Mammary epithelial cell (primary cell): ENCODE measurements around the gene TIMM44.

Source experiments
- EZH2 ChIP-seq: IDR thresholded peaks from 2 replicates; pipeline ENCODE4 v1.6.1; 2012; ENCODE audit warnings: low read length, inconsistent platforms, borderline replicate concordance
- TF ChIP-seq, protein P1 (sequence below), 2 donors: IDR thresholded peaks in 1 of 2; conservative IDR thresholded peaks in 1 of 2; 2 replicates each; pipeline ENCODE4 v1.5.1; 2011 to 2012; ENCODE audit warnings: inconsistent platforms in 2 of 2, low read length in 2 of 2, mild to moderate bottlenecking in 2 of 2, control low read depth in 1 of 2, low read depth in 1 of 2; ENCODE audit not compliant: insufficient read depth in 1 of 2; ENCODE audit errors: extremely low read depth in 1 of 2

DNA sequence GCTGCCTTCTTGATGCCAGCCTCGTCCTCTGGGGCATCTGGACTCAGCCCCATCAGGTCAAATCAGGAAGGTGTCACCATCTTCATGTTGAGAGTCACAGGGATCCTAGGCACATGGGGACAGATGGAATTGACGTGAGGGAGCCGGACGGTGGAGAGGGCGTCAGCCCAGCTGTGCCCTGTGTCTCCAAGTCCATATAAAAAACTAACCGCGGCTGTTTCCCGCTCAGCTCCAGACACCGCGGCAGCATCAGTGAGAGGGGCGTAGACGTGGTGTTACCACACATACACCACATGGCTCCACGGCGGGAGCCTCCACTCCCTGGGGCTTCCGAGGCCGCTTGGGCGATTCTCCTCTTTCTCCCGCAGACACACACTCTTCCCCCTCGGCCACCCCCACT, 63.6 kb downstream of the TIMM44 start:
- TF ChIP-seq, protein P1, sequence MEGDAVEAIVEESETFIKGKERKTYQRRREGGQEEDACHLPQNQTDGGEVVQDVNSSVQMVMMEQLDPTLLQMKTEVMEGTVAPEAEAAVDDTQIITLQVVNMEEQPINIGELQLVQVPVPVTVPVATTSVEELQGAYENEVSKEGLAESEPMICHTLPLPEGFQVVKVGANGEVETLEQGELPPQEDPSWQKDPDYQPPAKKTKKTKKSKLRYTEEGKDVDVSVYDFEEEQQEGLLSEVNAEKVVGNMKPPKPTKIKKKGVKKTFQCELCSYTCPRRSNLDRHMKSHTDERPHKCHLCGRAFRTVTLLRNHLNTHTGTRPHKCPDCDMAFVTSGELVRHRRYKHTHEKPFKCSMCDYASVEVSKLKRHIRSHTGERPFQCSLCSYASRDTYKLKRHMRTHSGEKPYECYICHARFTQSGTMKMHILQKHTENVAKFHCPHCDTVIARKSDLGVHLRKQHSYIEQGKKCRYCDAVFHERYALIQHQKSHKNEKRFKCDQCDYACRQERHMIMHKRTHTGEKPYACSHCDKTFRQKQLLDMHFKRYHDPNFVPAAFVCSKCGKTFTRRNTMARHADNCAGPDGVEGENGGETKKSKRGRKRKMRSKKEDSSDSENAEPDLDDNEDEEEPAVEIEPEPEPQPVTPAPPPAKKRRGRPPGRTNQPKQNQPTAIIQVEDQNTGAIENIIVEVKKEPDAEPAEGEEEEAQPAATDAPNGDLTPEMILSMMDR (conservative IDR thresholded peaks at IDR 0.05 in 1 of 2, IDR thresholded peaks at IDR 0.05 in 1 of 2; ENCODE audit: extremely low read depth in 1 of 2, insufficient read depth in 1 of 2, low read depth in 1 of 2, low read length in 2 of 2) = no peak
- no peak for TF ChIP-seq EZH2
